CD14-positive monocyte (primary cell): ENCODE data around the gene TJP1. TPM values are rescaled to one million over a fixed set of nuclear protein-coding genes. Genes with fewer than 3 reads are reported as not detected.

Experiments
- DNase-seq, 3 donors: peaks; one replicate each; pipeline ENCODE4 v3.0.0-alpha.2; 2011 to 2022
- H2AFZ ChIP-seq: 2 replicates; pipeline ENCODE4 v1.6.0; 2012; ENCODE audit warnings: mild to moderate bottlenecking, low read depth, low read length, inconsistent platforms; ENCODE audit not compliant: insufficient read depth, poor library complexity, severe bottlenecking
- H3K27ac ChIP-seq, 2 donors: 1 replicate in 1 of 2; 2 replicates in 1 of 2; pipeline ENCODE4 v1.5.1; 2012 to 2013; ENCODE audit warnings: low read length in 2 of 2, control low read depth in 1 of 2, inconsistent platforms in 1 of 2, low read depth in 1 of 2, mild to moderate bottlenecking in 1 of 2
- H3K27me3 ChIP-seq, 2 donors: one replicate each; pipeline versions ENCODE4 v1.6.0 to v1.6.1; 2011 to 2013; ENCODE audit warnings: low read length in 2 of 2; ENCODE audit not compliant: control insufficient read depth in 2 of 2, insufficient read depth in 2 of 2
- H3K36me3 ChIP-seq, 2 donors: replicated peaks in 1 of 2; 1 replicate in 1 of 2; 2 replicates in 1 of 2; pipeline versions ENCODE4 v1.5.1 to v1.6.1; 2012 to 2013; ENCODE audit warnings: low read length in 2 of 2, control low read depth in 1 of 2, inconsistent platforms in 1 of 2, mild to moderate bottlenecking in 1 of 2; ENCODE audit not compliant: insufficient read depth in 2 of 2, control insufficient read depth in 1 of 2
- H3K4me1 ChIP-seq, 2 donors: 1 replicate in 1 of 2; 2 replicates in 1 of 2; pipeline versions ENCODE4 v1.5.1 to v1.6.1; 2012 to 2013; ENCODE audit warnings: low read length in 2 of 2, control low read depth in 1 of 2, inconsistent platforms in 1 of 2, mild to moderate bottlenecking in 1 of 2, moderate library complexity in 1 of 2; ENCODE audit not compliant: insufficient read depth in 2 of 2, control insufficient read depth in 1 of 2
- H3K4me2 ChIP-seq: replicated peaks from 2 replicates; pipeline ENCODE3; 2012; ENCODE audit warnings: low read length, moderate library complexity, mild to moderate bottlenecking; ENCODE audit not compliant: poor library complexity, severe bottlenecking; ENCODE audit errors: extremely low read depth
- H3K4me3 ChIP-seq, 3 experiments: fragments of 200-600 bp in 1 of 3; sonication (generic) in 1 of 3; replicated peaks in 1 of 3; 1 replicate in 2 of 3; 2 replicates in 1 of 3; pipeline ENCODE4 v1.5.1; 2011 to 2013; ENCODE audit warnings: low read length in 3 of 3, mild to moderate bottlenecking in 3 of 3, control low read depth in 2 of 3, low read depth in 2 of 3, inconsistent platforms in 1 of 3, moderate library complexity in 1 of 3
- H3K79me2 ChIP-seq: 2 replicates; pipeline ENCODE4 v1.6.0; 2012; ENCODE audit warnings: mild to moderate bottlenecking, control low read depth, inconsistent platforms, low read length, moderate library complexity; ENCODE audit not compliant: insufficient read depth
- H3K9ac ChIP-seq: 2 replicates; pipeline ENCODE4 v1.6.0; 2017; ENCODE audit warnings: low read length, mild to moderate bottlenecking; ENCODE audit not compliant: insufficient read depth, poor library complexity, severe bottlenecking
- H3K9me3 ChIP-seq, 2 donors: replicated peaks in 1 of 2; 1 replicate in 1 of 2; 2 replicates in 1 of 2; pipeline versions ENCODE4 v1.5.1 to v1.6.1; 2012 to 2013; ENCODE audit warnings: low read length in 2 of 2, control low read depth in 1 of 2; ENCODE audit not compliant: control insufficient read depth in 1 of 2, insufficient read depth in 1 of 2
- H4K20me1 ChIP-seq: 2 replicates; pipeline ENCODE4 v1.6.0; 2012; ENCODE audit warnings: mild to moderate bottlenecking, low read length, control low read depth, moderate library complexity; ENCODE audit not compliant: insufficient read depth
- H3K27ac Mint-ChIP-seq, 7 donors: one replicate each; pipeline ENCODE4 v1.8.0; 2020; ENCODE audit warnings: mild to moderate bottlenecking in 7 of 7, mixed read lengths in 7 of 7, moderate library complexity in 6 of 7, inconsistent platforms in 2 of 7
- H3K27me3 Mint-ChIP-seq, 3 donors: one replicate each; pipeline ENCODE4 v1.8.0; 2021 to 2022; ENCODE audit warnings: low read depth in 3 of 3, mild to moderate bottlenecking in 3 of 3, mixed read lengths in 3 of 3, moderate library complexity in 3 of 3, inconsistent platforms in 1 of 3
- H3K36me3 Mint-ChIP-seq, 2 donors: one replicate each; pipeline ENCODE4 v1.8.0; 2020; ENCODE audit warnings: mixed read lengths in 2 of 2, inconsistent platforms in 1 of 2, mild to moderate bottlenecking in 1 of 2
- H3K4me1 Mint-ChIP-seq: one replicate; pipeline ENCODE4 v1.8.0; 2020; ENCODE audit warnings: mild to moderate bottlenecking, mixed read lengths
- H3K4me3 Mint-ChIP-seq, 2 donors: one replicate each; pipeline ENCODE4 v1.8.0; 2020; ENCODE audit warnings: mild to moderate bottlenecking in 2 of 2, mixed read lengths in 2 of 2, moderate library complexity in 1 of 2
- H3K9me3 Mint-ChIP-seq, 7 donors: one replicate each; pipeline ENCODE4 v1.8.0; 2020 to 2022; ENCODE audit warnings: mixed read lengths in 7 of 7, mild to moderate bottlenecking in 6 of 7, moderate library complexity in 6 of 7, inconsistent platforms in 2 of 7
- CTCF ChIP-seq: fragments of 200-600 bp; IDR thresholded peaks from one replicate; pipeline ENCODE4 v1.8.0; 2022; ENCODE audit warnings: antibody characterized with exemption, mild to moderate bottlenecking
- WGBS: methylation state at CpG from one replicate; pipeline ENCODE4 v1.1.5; 2013; ENCODE audit warnings: missing lambda C conversion rate; ENCODE audit not compliant: insufficient coverage; 5-methylcytosine and 5-hydroxymethylcytosine counted together
- intact Hi-C, 2 donors: fragments of 100-400 bp; cut with micrococcal nuclease; formaldehyde crosslinking; loops; one replicate each; pipeline versions ENCODE4 v1.15.0 to v1.15.1; 2023
- polyA plus RNA-seq, 3 donors: library from polyadenylated mRNA; depleted of rRNA in 1 of 3; unstranded in 2 of 3; stranded (reverse) in 1 of 3; fragments of 300-500 nt in 2 of 3; fragments of >200 nt in 1 of 3; fragmentation: Illumina TruSeq in 2 of 3; gene quantifications; 1 replicate in 2 of 3; 2 replicates in 1 of 3; pipeline ENCODE4 v1.2.3, GENCODE V29; 2012 to 2021

The TJP1 gene
- polyA plus RNA-seq, 3 donors: not detected

- Histone ChIP-seq H3K79me2 (no peaks in the 10 kb centered on the region), H3K27ac (no peak overlapping the region), H3K4me1 (no peaks in the 10 kb centered on the region), H3K36me3 (no peaks in the 10 kb centered on the region), H2AFZ (no peak overlapping the region), H3K9ac (no peak overlapping the region), H3K4me2 (no peak overlapping the region), H3K9me3 (no peaks in the 10 kb centered on the region), H3K4me3 (no peak overlapping the region), H3K27me3 (no peaks in the 10 kb centered on the region), H4K20me1 (no peaks in the 10 kb centered on the region)
- no CpG with 5 or more reads among the region's 4 CpGs for WGBS
- intact Hi-C loops: no loop called here
- no peaks in the 10 kb centered on the region for H3K9me3 Mint-ChIP-seq
- no peak for TF ChIP-seq CTCF
- H3K4me3 Mint-ChIP-seq: no peak overlapping the region
- no peak for DNase-seq
- H3K4me1 Mint-ChIP-seq: no peaks in the 10 kb centered on the region
- no peak overlapping the region for H3K27ac Mint-ChIP-seq
- no peaks in the 10 kb centered on the region for H3K36me3 Mint-ChIP-seq
- peaks cover 3 to 7% (median 5%) of the 10 kb centered on the region in 3 donors for H3K27me3 Mint-ChIP-seq
These were observed 41.2 kb upstream of the TJP1 start for GRCh38 chr15:29863438-29863837.

GRCh38 chr15:29862271-29862670, 40.0 kb upstream of the TJP1 start:
- H3K4me3 Mint-ChIP-seq: no peak overlapping the region
- WGBS: no CpG with 5 or more reads among the region's 2 CpGs

More at GRCh38 chr15:29862271-29862670, 40.0 kb upstream of the TJP1 start:
- H3K4me1 Mint-ChIP-seq: no peaks in the 10 kb centered on the region
- Histone ChIP-seq H3K4me2 (no peak overlapping the region), H3K4me3 (no peak overlapping the region), H3K27ac (no peak overlapping the region), H4K20me1 (no peaks in the 10 kb centered on the region), H3K9me3 (no peaks in the 10 kb centered on the region), H3K79me2 (no peaks in the 10 kb centered on the region), H3K4me1 (no peaks in the 10 kb centered on the region), H3K36me3 (no peaks in the 10 kb centered on the region), H2AFZ (no peak overlapping the region), H3K27me3 (no peaks in the 10 kb centered on the region), H3K9ac (no peak overlapping the region)
- no peak for TF ChIP-seq CTCF
- H3K27me3 Mint-ChIP-seq: peaks cover 3 to 5% (median 5%) of the 10 kb centered on the region in 3 donors
- no peaks in the 10 kb centered on the region for H3K36me3 Mint-ChIP-seq
- intact Hi-C loops: no loop called here
- no peak overlapping the region for H3K27ac Mint-ChIP-seq
- DNase-seq: no peak
- peaks cover 0 to 2% (median 0%) of the 10 kb centered on the region in 7 donors for H3K9me3 Mint-ChIP-seq
